H1 (cell line): ENCODE data around the gene CANX. TPM values are rescaled to one million over a fixed set of nuclear protein-coding genes. Genes with fewer than 3 reads are reported as not detected.

Experiments
- YY1 ChIP-seq: IDR thresholded peaks from 2 replicates; pipeline ENCODE4 v1.6.1; 2011; ENCODE audit warnings: low read depth, mild to moderate bottlenecking, low read length
- polyA plus RNA-seq, 7 experiments: library from polyadenylated mRNA; depleted of rRNA in 3 of 7; stranded (reverse) in 5 of 7; unstranded in 2 of 7; fragments of >200 nt in 5 of 7; fragments of 200-250 nt in 2 of 7; gene quantifications; 1 replicate in 5 of 7; 2 replicates in 1 of 7; 4 replicates in 1 of 7; pipeline versions ENCODE4 v1.2.1 to v1.2.3, GENCODE V29; 2011 to 2013; ENCODE audit warnings: missing spikeins in 2 of 7, mixed read lengths in 2 of 7
- total RNA-seq: library from RNA; stranded (reverse); fragmentation: NEBNext Ultra II Directional; extraction: Animal tissue kit (Norgen Biotek cat#: 25700); gene quantifications from 2 replicates; pipeline ENCODE4 v1.2.1, GENCODE V29; 2021

The CANX gene
- total and polyA plus RNA-seq, 2 of the 8 experiments (the other 6 are each of a cell fraction or from before 2014, with no cell fraction given): 136 to 691 TPM

DNA sequence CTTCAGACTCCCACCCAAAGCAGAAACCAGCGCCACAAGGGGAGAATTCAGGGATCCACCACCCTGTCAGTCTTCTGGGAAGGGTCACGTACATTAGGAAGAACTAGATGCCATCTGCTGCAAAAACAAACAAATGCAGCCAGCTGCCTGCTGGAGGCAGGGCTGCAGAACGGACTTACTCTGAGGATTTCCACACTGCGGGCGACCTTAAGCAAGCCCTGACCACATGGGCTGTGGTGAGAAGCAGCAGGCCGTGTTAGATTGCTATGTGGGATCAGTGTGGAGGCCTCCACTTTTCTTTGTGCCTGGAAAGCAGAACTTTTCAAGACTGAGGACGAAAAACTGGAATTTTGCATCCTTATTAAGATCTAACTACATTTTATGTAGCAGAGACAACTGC lies 81.6 kb downstream of the CANX start (continued):
- TF ChIP-seq YY1: no peak

Other genes starting within 250 kb of the CANX start
- 29.5 and 31.2 TPM in 2 replicates for gene RUFY1, start 148.4 kb upstream of the CANX start, total RNA-seq
- 22.4 and 22.9 TPM in 2 replicates for gene RUFY1, start 148.4 kb upstream of the CANX start, polyA plus RNA-seq (2011; rRNA removed)
- gene HNRNPH1, start 75.3 kb upstream of the CANX start, total RNA-seq: 720 and 735 TPM in 2 replicates
- 130 and 170 TPM in 2 replicates for gene HNRNPH1, start 75.3 kb upstream of the CANX start, polyA plus RNA-seq (2011; rRNA removed)
- gene CBY3, start 17.9 kb upstream of the CANX start, total RNA-seq: 0.39 and 1.4 TPM in 2 replicates
- gene CBY3, start 17.9 kb upstream of the CANX start, polyA plus RNA-seq (2011; rRNA removed): 0.38 and 0.39 TPM in 2 replicates
- gene MAML1, start 33.9 kb downstream of the CANX start, total RNA-seq: 41.9 and 45.6 TPM in 2 replicates
- 17.1 and 21.8 TPM in 2 replicates for gene MAML1, start 33.9 kb downstream of the CANX start, polyA plus RNA-seq (2011; rRNA removed)
- 1.1 and 2.2 TPM in 2 replicates for gene LTC4S, start 95.0 kb downstream of the CANX start, total RNA-seq
- gene LTC4S, start 95.0 kb downstream of the CANX start, polyA plus RNA-seq (2011; rRNA removed): 3.7 and 3.8 TPM in 2 replicates
- 112 and 116 TPM in 2 replicates for gene MGAT4B, start 107.9 kb downstream of the CANX start, total RNA-seq
- 128 and 182 TPM in 2 replicates for gene MGAT4B, start 107.9 kb downstream of the CANX start, polyA plus RNA-seq (2011; rRNA removed)
- gene SQSTM1, start 121.9 kb downstream of the CANX start, total RNA-seq: 98.6 and 110 TPM in 2 replicates
- 70.6 and 78.6 TPM in 2 replicates for gene SQSTM1, start 121.9 kb downstream of the CANX start, polyA plus RNA-seq (2011; rRNA removed)
- 22.2 and 29.6 TPM in 2 replicates for gene MRNIP, start 159.8 kb downstream of the CANX start, total RNA-seq
- 29.6 and 42.5 TPM in 2 replicates for gene MRNIP, start 159.8 kb downstream of the CANX start, polyA plus RNA-seq (2011; rRNA removed)
- gene TBC1D9B, start 208.9 kb downstream of the CANX start, total RNA-seq: 49.9 and 57.1 TPM in 2 replicates
- 33.6 and 46.3 TPM in 2 replicates for gene TBC1D9B, start 208.9 kb downstream of the CANX start, polyA plus RNA-seq (2011; rRNA removed)